ENCODE data around the gene OR4Q3. TPM values are rescaled to one million over a fixed set of nuclear protein-coding genes. Genes with fewer than 3 reads are reported as not detected.
"Not testable (repeated sequence)": the region's sequence is repeated elsewhere in the genome, so short reads cannot be mapped to it uniquely, and the experiment has no call there.

OR4Q3 gene
- polyA plus RNA-seq, 2 of the 4 experiments (the other 2 are of a cell fraction): not detected

DNA sequence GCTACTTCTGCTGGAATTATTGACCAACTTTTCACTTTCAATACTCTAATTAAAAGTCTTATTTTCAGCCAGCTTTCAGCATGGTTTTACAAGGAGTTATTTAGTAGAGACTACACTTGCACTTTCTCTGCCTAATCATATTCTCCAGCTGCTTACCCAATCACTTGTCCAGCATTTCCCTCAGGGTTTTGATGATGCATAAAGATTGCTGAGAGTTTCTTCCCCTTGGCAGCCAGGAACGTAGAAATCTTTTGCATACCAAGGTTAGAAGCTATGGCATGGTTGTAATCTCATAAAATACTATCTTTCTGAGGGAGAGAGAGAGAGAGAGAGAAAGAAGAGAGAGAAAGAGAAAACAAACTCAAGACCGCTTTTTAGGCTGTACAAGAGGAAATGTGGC, 10.8 kb downstream of the OR4Q3 start:
- POLR2A ChIA-PET: no interaction called here

DNA sequence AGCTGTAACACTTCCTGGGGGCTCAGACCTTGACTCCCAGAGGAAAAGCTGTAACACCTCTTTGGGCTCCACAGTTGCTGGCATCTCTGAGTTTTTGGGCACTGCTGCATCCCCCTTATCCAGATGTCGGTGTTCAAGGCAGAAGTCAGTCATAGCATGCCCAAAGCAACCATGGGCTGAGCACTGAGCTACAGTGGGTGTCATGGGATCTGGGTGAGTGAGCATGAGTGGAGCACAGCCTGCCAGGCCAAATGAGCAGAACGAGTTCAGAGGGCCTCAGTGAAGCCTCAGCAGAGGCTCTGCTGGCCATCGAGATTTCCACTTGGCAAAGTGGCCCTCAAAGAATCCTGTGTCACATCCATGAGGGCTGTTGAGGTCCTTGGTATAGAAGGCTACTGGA, 28.1 kb downstream of the OR4Q3 start:
- CTCF ChIA-PET: interaction anchor here (0.7 to 1.5 kb wide), 2 partner anchors 14 to 18 kb away, joined by 3 to 7 read pairs; no protein-coding TSS in a partner anchor
- H3K27ac ChIP-seq; H3K4me3 ChIP-seq; POLR2A ChIA-PET; H3K4me1 ChIP-seq; H3K9me3 ChIP-seq; H3K4me2 ChIP-seq; DNase-seq (ENCODE audit: low read depth in 1 of 2, low spot score in 1 of 2): not testable (repeated sequence)
- peak; percentile 92 for FAIRE-seq
- WGBS (ENCODE audit: missing lambda C conversion rate): 0% methylated on average over 3 of the region's 3 CpGs
- peak; percentile 40 to 50; a peak in 4 of 6 replicates for ATAC-seq

More for the DNA sequence above, 10.8 kb downstream of the OR4Q3 start:
- Histone ChIP-seq H3K4me2 (no peak overlapping the region), H3K4me1 (no peaks in the 10 kb centered on the region), H3K27ac (no peak overlapping the region), H3K4me3 (no peak overlapping the region), H3K9me3 (no peaks in the 10 kb centered on the region)
- 1% methylated on average over 2 of the region's 2 CpGs for WGBS (ENCODE audit: missing lambda C conversion rate)
- DNase-seq (ENCODE audit: low read depth in 1 of 2, low spot score in 1 of 2): no peak
- CTCF ChIA-PET: no interaction called here
- ATAC-seq: no peak
- TF ChIP-seq, protein P1, sequence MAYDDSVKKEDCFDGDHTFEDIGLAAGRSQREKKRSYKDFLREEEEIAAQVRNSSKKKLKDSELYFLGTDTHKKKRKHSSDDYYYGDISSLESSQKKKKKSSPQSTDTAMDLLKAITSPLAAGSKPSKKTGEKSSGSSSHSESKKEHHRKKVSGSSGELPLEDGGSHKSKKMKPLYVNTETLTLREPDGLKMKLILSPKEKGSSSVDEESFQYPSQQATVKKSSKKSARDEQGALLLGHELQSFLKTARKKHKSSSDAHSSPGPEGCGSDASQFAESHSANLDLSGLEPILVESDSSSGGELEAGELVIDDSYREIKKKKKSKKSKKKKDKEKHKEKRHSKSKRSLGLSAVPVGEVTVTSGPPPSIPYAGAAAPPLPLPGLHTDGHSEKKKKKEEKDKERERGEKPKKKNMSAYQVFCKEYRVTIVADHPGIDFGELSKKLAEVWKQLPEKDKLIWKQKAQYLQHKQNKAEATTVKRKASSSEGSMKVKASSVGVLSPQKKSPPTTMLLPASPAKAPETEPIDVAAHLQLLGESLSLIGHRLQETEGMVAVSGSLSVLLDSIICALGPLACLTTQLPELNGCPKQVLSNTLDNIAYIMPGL (CRISPR knock-in tag; IDR thresholded peaks at IDR 0.05; ENCODE audit: borderline replicate concordance): no peak
- TF ChIP-seq EHF (CRISPR knock-in tag; IDR thresholded peaks at IDR 0.05) (no peak), TFCP2L1 (CRISPR knock-in tag; IDR thresholded peaks at IDR 0.05) (no peak), MYC (IDR thresholded peaks at IDR 0.05; ENCODE audit: borderline replicate concordance, low read length) (no peak), FOSB (CRISPR knock-in tag; IDR thresholded peaks at IDR 0.05) (no peak), EP300 (IDR thresholded peaks at IDR 0.05) (no peak), HEYL (CRISPR knock-in tag; IDR thresholded peaks at IDR 0.05) (no peak), JUN (IDR thresholded peaks at IDR 0.05) (no peak), POLR2AphosphoS2 (conservative IDR thresholded peaks at IDR 0.05; ENCODE audit: low read length) (no peak), ZFP36 (IDR thresholded peaks at IDR 0.05; ENCODE audit: borderline replicate concordance, partially characterized antibody) (no peak), NFE2L2 (conservative IDR thresholded peaks at IDR 0.05; ENCODE audit: low read length) (no peak), EHMT2 (IDR thresholded peaks at IDR 0.05; ENCODE audit: low read depth) (no peak), FOXS1 (CRISPR knock-in tag; IDR thresholded peaks at IDR 0.05) (no peak), ESRRA (IDR thresholded peaks at IDR 0.05; ENCODE audit: borderline replicate concordance, low read length) (no peak)
- TF ChIP-seq, protein P2, sequence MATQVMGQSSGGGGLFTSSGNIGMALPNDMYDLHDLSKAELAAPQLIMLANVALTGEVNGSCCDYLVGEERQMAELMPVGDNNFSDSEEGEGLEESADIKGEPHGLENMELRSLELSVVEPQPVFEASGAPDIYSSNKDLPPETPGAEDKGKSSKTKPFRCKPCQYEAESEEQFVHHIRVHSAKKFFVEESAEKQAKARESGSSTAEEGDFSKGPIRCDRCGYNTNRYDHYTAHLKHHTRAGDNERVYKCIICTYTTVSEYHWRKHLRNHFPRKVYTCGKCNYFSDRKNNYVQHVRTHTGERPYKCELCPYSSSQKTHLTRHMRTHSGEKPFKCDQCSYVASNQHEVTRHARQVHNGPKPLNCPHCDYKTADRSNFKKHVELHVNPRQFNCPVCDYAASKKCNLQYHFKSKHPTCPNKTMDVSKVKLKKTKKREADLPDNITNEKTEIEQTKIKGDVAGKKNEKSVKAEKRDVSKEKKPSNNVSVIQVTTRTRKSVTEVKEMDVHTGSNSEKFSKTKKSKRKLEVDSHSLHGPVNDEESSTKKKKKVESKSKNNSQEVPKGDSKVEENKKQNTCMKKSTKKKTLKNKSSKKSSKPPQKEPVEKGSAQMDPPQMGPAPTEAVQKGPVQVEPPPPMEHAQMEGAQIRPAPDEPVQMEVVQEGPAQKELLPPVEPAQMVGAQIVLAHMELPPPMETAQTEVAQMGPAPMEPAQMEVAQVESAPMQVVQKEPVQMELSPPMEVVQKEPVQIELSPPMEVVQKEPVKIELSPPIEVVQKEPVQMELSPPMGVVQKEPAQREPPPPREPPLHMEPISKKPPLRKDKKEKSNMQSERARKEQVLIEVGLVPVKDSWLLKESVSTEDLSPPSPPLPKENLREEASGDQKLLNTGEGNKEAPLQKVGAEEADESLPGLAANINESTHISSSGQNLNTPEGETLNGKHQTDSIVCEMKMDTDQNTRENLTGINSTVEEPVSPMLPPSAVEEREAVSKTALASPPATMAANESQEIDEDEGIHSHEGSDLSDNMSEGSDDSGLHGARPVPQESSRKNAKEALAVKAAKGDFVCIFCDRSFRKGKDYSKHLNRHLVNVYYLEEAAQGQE (IDR thresholded peaks at IDR 0.05): no peak
- TF ChIP-seq, protein P3, sequence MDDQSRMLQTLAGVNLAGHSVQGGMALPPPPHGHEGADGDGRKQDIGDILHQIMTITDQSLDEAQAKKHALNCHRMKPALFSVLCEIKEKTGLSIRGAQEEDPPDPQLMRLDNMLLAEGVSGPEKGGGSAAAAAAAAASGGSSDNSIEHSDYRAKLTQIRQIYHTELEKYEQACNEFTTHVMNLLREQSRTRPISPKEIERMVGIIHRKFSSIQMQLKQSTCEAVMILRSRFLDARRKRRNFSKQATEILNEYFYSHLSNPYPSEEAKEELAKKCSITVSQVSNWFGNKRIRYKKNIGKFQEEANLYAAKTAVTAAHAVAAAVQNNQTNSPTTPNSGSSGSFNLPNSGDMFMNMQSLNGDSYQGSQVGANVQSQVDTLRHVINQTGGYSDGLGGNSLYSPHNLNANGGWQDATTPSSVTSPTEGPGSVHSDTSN (IDR thresholded peaks at IDR 0.05): no peak
- TF ChIP-seq, protein P4, sequence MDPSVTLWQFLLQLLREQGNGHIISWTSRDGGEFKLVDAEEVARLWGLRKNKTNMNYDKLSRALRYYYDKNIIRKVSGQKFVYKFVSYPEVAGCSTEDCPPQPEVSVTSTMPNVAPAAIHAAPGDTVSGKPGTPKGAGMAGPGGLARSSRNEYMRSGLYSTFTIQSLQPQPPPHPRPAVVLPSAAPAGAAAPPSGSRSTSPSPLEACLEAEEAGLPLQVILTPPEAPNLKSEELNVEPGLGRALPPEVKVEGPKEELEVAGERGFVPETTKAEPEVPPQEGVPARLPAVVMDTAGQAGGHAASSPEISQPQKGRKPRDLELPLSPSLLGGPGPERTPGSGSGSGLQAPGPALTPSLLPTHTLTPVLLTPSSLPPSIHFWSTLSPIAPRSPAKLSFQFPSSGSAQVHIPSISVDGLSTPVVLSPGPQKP (IDR thresholded peaks at IDR 0.05; ENCODE audit: low read depth, low read length): no peak
- no peak for FAIRE-seq

Data from A549 (cell line).